Uterus (tissue), 2 donors: Measurements from ENCODE around the gene ENGASE.

Experiments
- CTCF ChIP-seq, 4 experiments: fragments of 200-600 bp in 2 of 4; fragments of 450-650 bp in 2 of 4; sonication (generic) in 2 of 4; IDR thresholded peaks; one replicate each; pipeline ENCODE4 v1.5.1; 2016 to 2019; ENCODE audit warnings: antibody characterized with exemption in 4 of 4, mild to moderate bottlenecking in 2 of 4, moderate library complexity in 1 of 4
- POLR2A ChIP-seq, 2 donors: fragments of 450-650 bp; IDR thresholded peaks; one replicate each; pipeline ENCODE4 v1.6.1; 2016; ENCODE audit warnings: antibody characterized with exemption in 2 of 2, mild to moderate bottlenecking in 1 of 2, moderate library complexity in 1 of 2

- no peak for TF ChIP-seq CTCF (IDR thresholded peaks at IDR 0.05)
- no peak for TF ChIP-seq POLR2A (IDR thresholded peaks at IDR 0.05)
Measured at GRCh38 chr17:79084291-79085153, 9.9 kb downstream of the ENGASE start.
